ENCODE results near the gene PACSIN1.

DNA sequence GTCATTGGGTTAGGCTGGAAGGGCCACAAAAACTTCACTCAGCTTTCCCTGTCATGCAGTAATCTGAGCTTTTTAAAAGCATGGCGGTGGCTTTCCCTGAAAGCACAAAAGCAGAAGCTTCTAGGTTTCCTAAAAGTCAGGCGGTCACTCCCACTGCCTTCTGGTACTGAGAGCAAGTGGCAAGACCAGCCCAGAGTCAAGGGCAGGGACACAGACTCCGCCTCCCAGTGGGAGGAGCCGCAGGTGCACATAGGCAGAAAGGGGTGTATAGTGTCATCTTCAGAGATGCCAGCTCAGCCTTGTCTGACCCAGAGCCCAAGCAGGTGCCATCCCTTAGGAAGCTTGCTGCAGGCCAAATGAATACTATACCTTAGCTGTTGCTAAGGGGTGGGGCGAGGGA, 18.0 kb upstream of the PACSIN1 start:
- TF ChIP-seq POLR2AphosphoS5 (IDR thresholded peaks at IDR 0.05; ENCODE audit: insufficient read depth, low read depth, low read length), result no peak
- TF ChIP-seq, protein P1, sequence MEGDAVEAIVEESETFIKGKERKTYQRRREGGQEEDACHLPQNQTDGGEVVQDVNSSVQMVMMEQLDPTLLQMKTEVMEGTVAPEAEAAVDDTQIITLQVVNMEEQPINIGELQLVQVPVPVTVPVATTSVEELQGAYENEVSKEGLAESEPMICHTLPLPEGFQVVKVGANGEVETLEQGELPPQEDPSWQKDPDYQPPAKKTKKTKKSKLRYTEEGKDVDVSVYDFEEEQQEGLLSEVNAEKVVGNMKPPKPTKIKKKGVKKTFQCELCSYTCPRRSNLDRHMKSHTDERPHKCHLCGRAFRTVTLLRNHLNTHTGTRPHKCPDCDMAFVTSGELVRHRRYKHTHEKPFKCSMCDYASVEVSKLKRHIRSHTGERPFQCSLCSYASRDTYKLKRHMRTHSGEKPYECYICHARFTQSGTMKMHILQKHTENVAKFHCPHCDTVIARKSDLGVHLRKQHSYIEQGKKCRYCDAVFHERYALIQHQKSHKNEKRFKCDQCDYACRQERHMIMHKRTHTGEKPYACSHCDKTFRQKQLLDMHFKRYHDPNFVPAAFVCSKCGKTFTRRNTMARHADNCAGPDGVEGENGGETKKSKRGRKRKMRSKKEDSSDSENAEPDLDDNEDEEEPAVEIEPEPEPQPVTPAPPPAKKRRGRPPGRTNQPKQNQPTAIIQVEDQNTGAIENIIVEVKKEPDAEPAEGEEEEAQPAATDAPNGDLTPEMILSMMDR (IDR thresholded peaks at IDR 0.05; ENCODE audit: extremely low read depth in 1 of 2, insufficient read depth in 1 of 2, low read depth in 1 of 2, low read length in 2 of 2), result no peak
- no peak for TF ChIP-seq EZH2 (IDR thresholded peaks at IDR 0.05; ENCODE audit: borderline replicate concordance, low read depth, low read length, severe bottlenecking)
- TF ChIP-seq MYC (IDR thresholded peaks at IDR 0.05; ENCODE audit: low read depth, low read length), result no peak
- TF ChIP-seq POLR2A (IDR thresholded peaks at IDR 0.05; ENCODE audit: low read depth, low read length), result no peak
- TF ChIP-seq, protein P2, sequence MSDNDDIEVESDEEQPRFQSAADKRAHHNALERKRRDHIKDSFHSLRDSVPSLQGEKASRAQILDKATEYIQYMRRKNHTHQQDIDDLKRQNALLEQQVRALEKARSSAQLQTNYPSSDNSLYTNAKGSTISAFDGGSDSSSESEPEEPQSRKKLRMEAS (IDR thresholded peaks at IDR 0.05; ENCODE audit: insufficient read depth, insufficient read length), result no peak
- TF ChIP-seq GATA2 (IDR thresholded peaks at IDR 0.05; ENCODE audit: insufficient read depth, insufficient read length, low read depth, low read length), result no peak
- no peak for TF ChIP-seq FOS (IDR thresholded peaks at IDR 0.05; ENCODE audit: borderline replicate concordance, insufficient read depth, low read length)

All from endothelial cell of umbilical vein (primary cell).